ENCODE data around the gene TMCC2. TPM values are rescaled to one million over a fixed set of nuclear protein-coding genes. Genes with fewer than 3 reads are reported as not detected.

Gene TMCC2
- total RNA-seq, 1 donor from 2014 or later: 6.2 TPM

- H3K4me1 Mint-ChIP-seq (ENCODE audit: unreplicated experiment): peaks cover 43% of the 10 kb centered on the region
- DNase-seq (ENCODE audit: extremely low spot score, unreplicated experiment): no peak
- TF ChIP-seq CTCF (conservative IDR thresholded peaks at IDR 0.05): no peak
- peaks cover 9% of the 10 kb centered on the region for H3K36me3 Mint-ChIP-seq
- H3K27ac Mint-ChIP-seq: no peak overlapping the region
- peak overlapping the region; percentile 98 for H3K4me3 Mint-ChIP-seq
- no peaks in the 10 kb centered on the region for H3K9me3 Mint-ChIP-seq
- peaks cover 9% of the 10 kb centered on the region for H3K27me3 Mint-ChIP-seq
Measured at GRCh38 chr1:205321959-205322283, 94.2 kb downstream of the TMCC2 start.

Other genes with a start within 250 kb of the TMCC2 start
- gene CNTN2, start 184.7 kb upstream of the TMCC2 start, total RNA-seq (ENCODE audit: low replicate concordance): 0.59 and 6.3 TPM in 2 replicates
- 3.3 and 5.8 TPM in 2 replicates for gene TMEM81, start 143.5 kb upstream of the TMCC2 start, total RNA-seq (ENCODE audit: low replicate concordance)
- gene RBBP5, start 106.0 kb upstream of the TMCC2 start, total RNA-seq (ENCODE audit: low replicate concordance): 16.5 and 21.4 TPM in 2 replicates
- gene DSTYK, start 16.2 kb upstream of the TMCC2 start, total RNA-seq (ENCODE audit: low replicate concordance): 11.2 and 11.7 TPM in 2 replicates
- gene NUAK2, start 93.8 kb downstream of the TMCC2 start, total RNA-seq (ENCODE audit: low replicate concordance): 13.5 and 17.7 TPM in 2 replicates
- 0.50 and 3.9 TPM in 2 replicates for gene KLHDC8A, start 129.0 kb downstream of the TMCC2 start, total RNA-seq (ENCODE audit: low replicate concordance)
- 5.5 and 8.1 TPM in 2 replicates for gene LEMD1, start 194.1 kb downstream of the TMCC2 start, total RNA-seq (ENCODE audit: low replicate concordance)
- 2.4 and 6.8 TPM in 2 replicates for gene BLACAT1, start 228.1 kb downstream of the TMCC2 start, total RNA-seq (ENCODE audit: low replicate concordance)